Measurements from ENCODE around the gene GRIK4.

GRIK4 gene

DNA sequence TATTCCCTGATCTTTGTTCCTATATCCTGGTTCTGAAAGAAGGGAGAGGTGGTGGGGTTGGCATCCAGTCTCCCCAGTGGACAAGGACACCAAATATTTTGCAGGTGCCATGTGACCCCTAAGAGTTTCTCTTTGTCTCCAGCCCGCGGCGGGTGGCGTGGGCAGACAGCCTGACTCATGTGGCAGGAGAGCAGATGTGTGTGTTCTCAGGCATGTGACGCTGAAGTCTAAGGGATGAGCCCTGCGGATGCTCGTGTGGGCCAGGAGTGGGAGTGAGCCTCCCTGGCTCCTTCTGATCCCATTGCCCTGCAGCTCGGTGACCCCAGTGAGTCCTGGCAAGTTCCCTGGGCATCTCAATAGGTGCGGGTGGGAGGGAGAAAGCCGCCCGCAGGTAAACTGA is 417.5 kb downstream of the GRIK4 start:
- DNase-seq: peak; percentile 11

DNA sequence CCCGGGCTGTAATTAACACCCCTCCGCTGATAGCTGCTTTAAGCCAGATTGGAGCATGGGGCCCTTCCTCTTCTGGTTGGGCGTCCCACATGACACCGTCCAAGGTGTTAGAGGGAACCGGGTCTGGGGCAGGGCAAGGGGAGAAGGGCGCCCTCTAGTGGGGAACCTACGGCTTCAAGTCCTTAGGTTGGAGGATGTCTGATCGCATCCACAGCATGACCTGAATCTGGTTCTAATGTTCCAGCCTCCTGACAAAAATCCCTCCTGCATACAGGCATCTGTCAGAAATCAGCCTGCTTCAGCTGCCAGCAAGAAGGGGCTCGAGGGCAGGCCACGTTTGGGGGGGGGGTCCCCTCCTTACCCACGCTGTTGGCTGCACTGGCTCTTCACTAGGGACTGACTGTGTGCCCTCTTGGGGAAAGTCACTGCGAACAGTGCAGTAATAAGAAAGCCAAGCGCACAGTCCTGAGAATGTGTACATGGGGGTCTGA is 418.2 kb downstream of the GRIK4 start:
- DNase-seq: peak; percentile 40

DNA sequence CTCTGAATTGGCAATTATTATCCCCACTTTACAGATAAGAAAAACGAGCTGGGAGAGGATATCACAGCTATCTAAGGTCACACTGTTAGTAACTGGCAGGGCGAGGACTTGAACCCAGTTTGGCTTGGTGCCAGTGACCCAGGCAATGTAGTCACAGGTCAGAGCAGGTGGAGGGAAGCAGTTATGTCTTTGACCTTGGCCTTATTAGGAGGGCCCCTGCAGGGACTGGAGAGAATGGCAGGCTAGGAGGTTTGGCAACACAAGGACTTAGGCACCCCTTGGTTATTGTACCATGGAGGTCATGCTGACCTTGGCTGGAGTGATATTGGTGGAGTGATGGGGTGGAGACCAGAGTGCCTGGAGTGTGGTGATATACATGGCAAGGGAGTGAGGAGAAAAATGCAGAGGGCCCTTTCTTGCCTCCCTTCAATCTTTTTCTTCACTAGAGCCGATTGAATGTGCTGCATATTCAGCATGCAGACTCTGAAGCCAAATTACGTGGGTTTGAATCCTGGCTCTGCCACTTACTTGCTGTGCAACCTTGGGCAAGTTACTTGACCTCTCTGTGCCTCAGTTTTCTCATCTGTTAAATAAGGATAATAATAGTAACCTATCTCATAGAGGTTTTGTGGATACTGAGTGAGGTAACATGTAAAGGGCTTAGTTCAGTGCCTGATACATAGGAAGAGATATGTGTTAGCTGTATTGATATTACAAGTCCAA is 419.7 kb downstream of the GRIK4 start:
- DNase-seq: no peak

DNA sequence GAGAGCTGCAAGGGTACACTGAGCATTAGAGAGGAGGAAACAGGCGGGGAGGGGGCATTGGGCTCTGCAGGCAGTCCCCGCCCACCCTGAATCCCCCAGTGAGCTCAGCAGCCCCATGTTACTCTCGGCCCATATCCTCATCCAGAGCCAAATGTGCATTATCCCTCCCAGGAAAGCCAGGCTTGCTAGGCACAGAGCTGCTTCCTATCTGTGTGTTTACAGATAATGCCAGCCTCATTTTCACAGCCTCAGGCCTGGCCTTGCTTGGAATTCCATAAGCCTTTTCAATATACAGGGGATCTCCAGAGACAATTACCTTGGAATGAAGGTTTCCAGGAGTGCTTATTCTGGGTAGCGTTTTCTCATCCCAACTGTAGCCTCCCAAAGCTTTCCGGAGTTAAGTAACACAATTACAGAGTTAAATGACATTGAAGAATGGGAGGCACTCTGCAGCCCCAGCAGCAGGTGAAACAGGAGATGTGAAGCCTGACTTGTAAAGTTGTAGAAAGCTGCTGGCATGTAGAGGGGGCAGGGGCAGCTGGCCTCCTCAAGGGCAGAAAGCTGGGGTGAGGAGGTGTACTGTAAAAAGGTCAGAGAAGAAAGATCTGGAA is 420.9 kb downstream of the GRIK4 start:
- no peak for DNase-seq

DNA sequence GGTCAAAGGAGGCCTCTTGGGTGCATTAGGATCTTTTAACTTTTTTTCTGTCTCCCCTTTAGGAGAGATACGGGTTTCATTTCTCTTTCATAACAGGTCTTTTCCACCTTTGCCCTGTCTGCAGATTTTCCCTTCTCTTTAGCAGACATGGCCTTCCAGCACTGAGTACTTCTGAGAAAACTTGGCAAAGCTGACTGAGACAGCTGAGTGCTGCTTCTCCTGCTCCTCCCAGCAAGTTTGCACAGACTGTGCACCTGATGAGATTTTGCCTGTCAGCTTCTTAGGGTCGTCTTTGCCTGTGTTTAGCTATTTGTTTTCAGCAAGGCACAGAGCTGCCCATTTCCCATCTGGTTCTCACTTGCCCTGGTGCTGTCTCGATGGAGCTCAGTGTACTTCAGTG is 424.8 kb downstream of the GRIK4 start:
- no peak for DNase-seq

DNA sequence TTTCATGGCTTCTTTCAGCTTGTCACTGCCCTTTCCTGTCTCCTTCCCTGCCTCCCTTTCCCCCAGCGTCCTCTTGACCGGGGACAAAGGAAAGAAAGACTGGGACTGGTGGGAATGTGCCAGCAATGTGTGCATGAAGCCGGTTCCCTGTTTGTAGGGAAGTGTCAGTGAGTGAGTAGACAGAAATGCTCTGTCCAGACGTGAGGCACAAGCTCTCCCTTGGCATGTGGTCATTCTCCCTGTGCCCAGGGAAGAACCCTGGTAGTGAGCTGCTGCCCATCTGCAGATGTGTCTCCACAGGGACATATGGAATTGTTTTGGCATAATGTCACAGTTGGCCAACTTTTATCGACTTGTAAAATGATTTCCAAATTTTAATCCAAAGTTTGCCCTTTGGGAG is 426.0 kb downstream of the GRIK4 start:
- DNase-seq: no peak

DNA sequence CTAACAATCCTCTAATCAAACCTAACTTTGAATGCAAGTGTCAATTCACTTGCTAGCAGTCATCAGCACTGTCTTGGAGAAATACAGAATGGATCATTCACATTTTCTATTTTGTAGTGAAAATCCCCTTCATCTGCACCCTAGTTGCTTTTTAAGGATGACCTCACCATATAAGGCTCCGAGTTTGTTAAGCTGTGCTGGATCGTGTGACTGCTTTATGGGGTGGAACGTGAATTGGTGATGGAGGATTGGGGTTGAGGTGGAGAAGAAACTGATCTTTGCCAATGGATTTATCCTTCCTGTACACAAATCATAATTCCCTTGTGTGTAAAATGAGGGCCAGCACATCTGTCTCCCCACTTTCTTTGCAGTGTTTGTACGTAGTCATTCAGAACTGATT is 426.7 kb downstream of the GRIK4 start:
- DNase-seq: no peak

DNA sequence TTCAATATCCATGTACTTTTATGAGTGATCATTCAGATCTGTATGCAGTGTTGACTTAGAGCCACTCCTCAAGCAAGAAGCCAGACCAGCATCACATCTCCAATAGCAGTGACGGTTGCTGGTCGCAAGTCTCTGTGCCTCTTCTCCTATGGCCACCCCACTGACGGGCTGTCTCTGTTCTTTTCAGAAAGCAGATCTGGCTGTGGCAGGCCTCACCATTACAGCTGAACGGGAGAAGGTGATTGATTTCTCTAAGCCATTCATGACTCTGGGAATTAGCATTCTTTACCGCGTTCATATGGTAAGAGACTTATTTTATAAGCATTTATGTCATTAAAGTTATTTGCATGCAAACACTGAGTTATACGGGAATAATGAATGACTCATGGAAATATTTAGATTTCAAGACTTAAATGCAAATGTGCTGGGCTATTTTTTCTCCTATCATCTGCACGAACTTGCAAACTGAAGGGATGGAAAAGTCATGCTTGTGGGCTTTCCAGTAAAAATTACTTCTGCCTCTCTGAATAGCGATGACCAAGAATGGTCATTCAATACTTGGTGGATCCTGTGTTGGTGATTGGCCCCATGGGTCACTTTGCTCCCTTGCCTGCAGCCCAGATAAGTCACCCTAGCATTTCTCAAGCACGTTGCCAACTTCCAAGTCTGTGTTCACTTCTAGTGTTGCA is 428.8 kb downstream of the GRIK4 start:
- no peak for DNase-seq

DNA sequence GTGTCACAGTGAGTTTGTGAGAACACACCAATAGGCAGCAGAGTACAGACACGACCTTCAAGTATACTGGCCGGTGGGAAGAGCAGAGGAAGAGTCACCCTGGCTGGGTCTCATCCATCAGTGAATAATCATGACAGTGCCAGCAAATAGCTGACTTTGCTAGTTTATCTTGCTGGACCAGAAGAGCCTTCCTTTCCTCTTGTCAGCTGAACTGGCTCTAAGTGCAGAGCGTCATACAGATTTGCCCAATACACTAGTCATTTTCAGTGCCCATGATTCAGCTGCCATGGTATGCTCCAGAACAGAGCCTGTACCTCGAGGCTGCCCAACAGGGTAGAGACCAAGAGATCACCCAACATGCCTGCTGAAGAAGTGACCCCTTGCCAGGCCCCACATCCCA is 429.5 kb downstream of the GRIK4 start:
- DNase-seq: no peak

DNA sequence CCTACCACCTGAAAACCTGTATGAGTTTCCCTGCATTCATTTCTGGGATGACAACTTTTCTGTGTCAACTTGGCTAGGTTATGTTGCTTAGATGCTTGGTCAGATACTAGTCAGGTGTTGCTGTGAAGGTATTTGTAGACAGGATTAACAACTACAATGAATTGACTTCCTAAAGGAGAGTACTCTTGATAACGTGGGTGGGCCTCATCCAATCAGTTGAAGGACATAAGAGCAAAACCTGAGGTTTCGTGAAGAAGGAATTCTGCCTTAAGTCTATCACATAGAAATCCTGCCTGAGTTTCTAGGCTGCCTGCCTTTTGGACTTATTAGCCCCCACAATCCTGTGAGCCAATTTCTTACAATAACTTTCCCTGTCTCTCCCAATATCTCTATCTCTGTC is 431.2 kb downstream of the GRIK4 start:
- no peak for DNase-seq

DNA sequence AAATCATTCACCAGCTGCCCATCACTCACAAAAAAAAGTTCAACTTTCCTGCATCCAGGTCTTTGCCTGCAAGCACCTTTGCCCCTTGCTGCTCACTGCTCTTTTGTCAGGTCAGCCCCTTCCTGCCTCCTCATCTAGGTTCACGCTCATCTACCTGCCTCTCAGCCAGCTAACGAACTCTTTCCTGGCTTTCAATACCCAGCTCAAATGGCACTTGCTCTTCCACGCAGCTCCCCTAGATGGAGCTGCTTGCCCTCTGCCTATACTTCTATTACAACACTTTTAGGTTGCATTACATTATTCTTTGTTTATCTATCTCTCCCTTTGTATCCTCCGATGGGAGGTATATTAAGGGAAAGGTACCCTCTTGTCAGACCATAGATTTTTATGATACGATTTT is 433.5 kb downstream of the GRIK4 start:
- no peak for DNase-seq

DNA sequence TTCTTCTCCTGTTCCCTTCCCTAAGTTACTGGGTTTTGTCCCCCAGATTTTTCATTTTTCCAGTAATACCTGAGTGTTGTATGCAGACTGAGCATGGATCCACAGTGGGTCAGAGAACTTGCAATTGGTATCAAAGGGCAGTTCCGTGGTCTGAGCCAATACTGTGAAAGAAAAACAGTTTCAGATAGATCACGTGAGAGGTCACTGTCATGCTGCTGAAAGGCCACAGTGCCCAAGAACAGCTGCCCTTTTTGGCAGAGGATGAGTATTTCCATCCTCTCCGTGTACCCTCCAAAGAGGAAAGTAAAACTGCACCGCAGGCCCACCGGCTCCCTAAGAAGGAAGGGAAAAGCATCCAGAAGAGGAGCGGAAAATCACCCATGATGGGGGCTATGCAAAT is 439.3 kb downstream of the GRIK4 start:
- no peak for DNase-seq

DNA sequence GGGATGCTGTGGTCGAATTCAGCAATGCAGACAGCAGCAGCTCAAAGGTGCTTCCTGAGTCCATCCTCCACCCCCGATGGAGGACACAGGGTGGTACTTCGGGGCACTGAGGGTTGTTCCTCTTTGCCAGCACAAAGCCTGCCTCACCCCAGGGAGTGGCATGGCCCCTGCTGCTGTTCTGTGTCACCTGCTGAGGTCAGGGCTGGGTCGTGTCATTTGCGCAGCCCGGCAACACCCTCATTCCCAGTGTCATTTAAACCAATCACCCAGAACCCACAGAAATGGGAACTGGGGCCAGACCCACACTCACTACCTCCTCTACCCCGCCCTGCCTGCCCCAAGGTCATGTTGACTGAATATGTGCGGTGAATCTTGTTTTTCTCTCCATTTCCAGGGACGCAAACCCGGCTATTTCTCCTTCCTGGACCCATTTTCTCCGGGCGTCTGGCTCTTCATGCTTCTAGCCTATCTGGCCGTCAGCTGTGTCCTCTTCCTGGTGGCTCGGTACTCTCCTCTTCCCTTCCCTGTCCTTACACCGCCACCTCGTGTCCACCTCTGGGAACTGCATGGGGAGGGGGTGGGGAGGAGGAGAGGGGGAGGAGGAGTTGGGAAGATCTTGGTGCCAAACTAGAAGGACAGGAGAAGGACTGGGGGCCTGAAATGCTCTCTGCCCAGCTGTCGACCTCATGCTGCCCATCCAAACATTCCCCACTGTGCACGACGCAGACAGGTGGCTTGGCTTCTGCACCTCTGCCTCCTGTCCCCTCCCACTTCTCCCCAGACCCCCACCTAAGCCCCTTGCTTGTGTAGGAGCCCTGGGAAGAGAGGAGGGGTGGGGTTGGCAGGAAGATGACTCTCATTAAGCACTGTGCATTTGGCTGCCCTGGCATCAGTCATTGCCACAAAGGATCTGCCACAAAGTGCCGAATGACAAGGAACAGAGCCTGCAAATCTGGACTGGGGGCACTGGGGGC is 441.2 kb downstream of the GRIK4 start:
- DNase-seq: peak; percentile 77

DNA sequence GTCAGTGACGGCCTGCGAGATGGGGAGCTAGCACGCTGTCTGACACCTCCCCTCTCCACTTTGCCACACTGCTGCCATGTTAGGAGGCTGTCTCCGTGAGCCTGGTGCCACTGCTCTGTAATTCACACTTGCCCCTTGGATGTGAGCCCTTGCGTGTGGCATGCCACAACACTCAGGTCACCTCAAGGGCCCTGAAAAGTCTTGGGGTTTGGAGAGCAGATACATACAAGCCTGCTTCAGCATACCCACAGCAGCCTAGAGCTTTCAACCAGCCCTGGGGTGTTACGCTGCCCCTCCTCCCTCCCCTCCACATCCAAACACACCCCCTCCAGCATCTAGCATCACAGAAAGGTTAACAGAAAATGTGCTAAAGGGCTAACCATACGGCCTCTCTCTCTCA is 442.8 kb downstream of the GRIK4 start:
- DNase-seq: no peak

DNA sequence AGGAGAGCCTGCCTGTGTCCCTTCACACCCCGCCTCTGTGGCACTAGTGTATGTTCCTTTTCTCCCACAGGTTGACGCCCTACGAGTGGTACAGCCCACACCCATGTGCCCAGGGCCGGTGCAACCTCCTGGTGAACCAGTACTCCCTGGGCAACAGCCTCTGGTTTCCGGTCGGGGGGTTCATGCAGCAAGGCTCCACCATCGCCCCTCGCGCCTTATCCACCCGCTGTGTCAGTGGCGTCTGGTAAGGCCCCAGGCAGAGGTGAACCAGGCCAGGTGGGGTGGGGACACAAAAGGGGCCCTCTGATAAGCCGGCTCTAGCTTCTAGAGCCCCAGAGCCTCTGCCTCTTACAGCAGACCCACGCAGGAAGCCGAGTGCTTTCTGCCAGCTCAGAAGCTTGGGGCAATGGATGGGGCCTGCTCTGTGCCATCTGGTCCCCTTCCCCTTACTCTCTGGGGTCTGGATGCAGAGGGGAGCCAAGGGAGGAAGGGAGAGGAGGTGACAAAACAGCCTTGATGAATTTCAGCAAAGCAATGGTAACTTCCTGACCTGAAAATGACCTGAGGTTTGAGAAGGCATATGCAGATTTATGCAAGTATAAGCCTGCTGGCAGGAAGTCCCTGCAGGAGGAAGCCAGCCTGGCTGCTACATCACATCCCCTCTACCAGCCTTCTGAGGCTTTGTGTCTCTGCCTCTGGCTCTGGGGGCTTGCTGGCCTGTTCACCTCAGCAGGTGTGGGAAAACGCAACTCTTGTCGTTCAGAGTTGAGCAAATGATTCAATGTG is 445.4 kb downstream of the GRIK4 start:
- DNase-seq: no peak

DNA sequence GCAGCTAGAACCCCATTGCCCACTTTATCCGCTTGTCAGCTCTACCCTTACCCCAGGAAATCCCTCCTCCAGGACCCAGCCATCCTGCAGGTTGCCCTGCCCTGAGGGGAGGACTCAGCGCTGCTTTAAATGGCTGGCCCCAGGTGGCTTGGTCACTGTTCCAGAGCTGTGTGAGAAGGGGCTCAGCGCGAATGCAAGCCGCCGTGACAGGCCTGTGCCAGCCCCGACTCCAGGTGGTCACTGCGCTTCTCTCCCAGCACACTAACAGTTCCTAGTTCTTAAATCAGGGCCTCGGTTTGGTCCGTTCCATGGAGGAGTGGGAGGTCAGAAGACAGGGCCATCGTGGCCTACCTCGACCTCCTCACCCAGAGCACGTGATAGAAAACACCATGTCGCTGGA is 446.6 kb downstream of the GRIK4 start:
- DNase-seq: no peak

DNA sequence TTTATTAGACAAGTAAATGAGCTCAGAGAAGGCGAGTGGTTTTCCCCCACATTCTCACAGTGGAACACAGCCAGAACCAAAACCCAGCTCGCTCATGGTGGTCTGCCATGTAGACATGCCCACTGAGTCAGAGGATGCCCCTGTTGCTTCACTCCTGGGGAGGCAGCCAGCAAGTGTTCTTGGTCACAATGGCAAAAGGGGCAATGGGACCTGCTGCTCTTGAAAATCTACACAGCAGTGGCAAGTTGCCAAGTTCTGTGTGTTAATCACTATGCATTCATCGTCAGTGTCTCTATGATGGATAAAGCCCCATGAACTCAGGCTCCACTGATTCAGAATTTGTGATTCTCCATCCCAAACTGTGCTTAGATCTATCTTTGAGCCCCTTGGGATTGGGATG is 447.6 kb downstream of the GRIK4 start:
- no peak for DNase-seq

DNA sequence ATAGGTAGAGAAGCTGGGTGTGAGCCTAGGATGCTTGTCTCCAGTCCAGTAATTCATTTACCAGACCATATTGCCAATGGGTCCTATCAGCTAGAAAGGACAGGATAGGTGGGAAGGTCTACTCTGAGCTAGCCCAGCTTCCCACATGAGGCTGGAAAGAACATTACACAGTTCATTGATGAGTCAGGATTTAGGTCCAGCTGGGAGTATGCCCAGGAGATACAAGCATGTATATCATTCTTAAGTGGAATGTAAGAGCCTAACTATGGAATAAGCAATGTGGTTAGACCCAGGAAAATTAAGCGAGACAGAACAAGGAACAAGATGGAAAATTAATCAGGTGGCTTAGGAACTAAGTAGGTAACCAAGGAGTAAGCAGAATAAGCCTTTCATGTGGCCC is 453.3 kb downstream of the GRIK4 start:
- peak; percentile 38 for DNase-seq

DNA sequence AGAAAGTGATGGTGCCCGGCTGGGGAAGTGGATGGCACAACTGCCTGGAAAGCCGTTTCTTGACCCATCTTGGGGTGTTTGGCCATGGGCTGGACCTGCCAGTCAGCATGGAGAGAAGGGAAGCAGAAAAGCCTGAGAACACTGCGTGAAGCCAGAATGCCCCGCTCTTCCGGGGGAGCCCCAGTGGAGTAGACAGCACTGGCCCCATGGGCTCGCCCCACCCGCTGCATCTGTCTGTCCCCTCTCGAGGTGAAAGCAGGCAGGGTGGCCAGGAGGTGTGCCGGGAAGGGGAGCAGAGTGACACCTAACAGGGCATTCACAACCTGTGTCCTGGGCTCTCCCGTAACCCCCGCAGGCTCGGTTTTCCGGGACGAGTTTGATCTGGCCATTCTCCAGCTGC is 455.3 kb downstream of the GRIK4 start:
- DNase-seq: no peak

DNA sequence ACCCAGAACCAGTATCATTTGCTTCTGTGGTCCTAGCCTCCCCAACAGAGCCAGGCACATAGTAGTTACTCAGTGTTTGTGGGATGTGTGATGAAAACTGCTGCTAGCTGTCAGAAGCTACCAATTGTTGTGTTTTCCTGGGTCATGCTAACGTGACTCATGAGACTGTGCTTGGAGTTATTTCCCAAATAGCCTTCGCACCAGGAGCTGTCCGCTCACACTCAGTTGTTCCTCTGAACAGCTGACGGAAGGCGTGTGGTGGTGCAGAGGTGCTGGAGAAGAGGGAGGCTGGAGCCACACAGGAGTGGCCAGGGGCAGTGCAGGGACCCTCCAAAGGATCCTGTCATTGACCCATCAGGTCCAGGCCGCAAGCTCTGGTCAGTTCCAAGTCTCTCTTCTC is 458.4 kb downstream of the GRIK4 start:
- DNase-seq: no peak

DNA sequence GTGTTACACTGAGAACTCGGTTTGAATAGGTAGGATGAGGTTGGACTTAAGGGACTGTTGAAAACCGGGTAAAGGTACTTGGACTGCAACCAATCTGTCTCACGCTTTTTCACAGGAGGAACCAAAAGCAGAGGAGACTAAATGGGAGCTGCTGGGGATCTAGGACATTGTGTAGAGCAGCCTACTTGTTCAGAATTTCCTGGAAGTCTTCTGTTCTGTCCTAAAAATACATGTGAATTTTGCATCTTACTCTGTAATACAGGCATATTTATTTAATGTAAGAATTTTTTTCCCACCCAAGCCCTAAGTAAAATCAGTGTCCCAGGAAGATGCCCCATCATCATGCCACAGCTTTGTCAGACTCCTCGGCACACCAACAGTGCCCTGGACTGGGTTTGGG is 460.3 kb downstream of the GRIK4 start:
- DNase-seq: no peak

DNA sequence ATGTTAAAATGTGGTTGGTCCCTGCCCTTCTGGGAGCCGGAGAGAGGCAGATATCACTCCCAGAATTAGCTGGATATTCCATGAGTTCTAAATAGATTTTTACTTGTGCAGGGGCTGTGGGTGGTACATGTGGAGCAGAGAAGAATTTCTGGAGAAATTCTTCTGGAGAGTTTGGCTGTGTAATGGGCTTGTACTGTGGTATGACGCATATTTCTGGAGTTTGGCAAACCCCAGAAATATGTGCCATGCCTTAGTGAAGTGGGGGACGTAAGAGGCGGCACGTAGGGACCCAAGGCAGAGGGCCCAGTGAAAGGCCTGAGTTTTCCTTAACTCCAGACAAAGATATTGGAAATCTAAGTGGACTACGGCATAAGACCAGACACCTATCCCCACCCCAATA is 461.1 kb downstream of the GRIK4 start:
- no peak for DNase-seq
